ENCODE measurements around the gene ZFYVE19. TPM values are rescaled to one million over a fixed set of nuclear protein-coding genes. Genes with fewer than 3 reads are reported as not detected.

Gene ZFYVE19
- total and polyA plus RNA-seq, 2 donors (not counting 3 experiments of a cell fraction or from before 2014, with no cell fraction given), result 29.7 to 47.2 TPM

DNA sequence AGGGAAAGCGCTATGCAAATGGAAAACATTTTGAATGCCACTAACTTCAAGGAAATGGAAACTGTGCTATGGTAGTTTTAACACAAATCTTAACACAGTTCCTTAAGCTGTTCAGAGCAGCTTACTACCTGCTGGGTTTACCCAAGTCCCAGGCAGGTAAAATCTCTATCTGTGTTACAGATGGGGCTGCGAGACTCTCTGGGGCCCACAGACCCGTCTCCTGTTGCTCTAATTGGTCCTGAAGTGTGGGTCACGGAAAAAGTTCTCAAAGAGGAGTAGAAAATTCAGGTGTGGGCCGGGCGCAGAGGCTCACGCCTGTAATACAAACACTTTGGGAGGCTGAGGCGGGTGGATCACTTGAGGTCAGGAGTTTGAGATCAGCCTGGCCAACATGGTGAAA is 16.9 kb upstream of the ZFYVE19 start:
- Histone ChIP-seq H3K36me3 (ENCODE audit: control insufficient read depth in 2 of 2, extremely low read depth in 1 of 2, insufficient read depth in 2 of 2, low read length in 2 of 2) (no peaks in the 10 kb centered on the region), H4K20me1 (replicated peaks; ENCODE audit: control insufficient read depth, extremely low read depth, insufficient read depth, low read length) (no peaks in the 10 kb centered on the region), H3K9ac (replicated peaks; ENCODE audit: extremely low read depth, insufficient read depth, low read length) (no peak overlapping the region), H3K27ac (ENCODE audit: insufficient read depth, low read depth, low read length) (no peak overlapping the region), H3K4me2 (ENCODE audit: insufficient read depth, low read length) (no peak overlapping the region), H3K79me2 (ENCODE audit: control insufficient read depth, insufficient read depth, low read length) (peaks cover 23% of the 10 kb centered on the region), H2AFZ (ENCODE audit: low read depth, low read length) (no peak overlapping the region), H3K27me3 (ENCODE audit: control insufficient read depth in 2 of 2, insufficient read depth in 2 of 2, low read length in 2 of 2) (no peaks in the 10 kb centered on the region), H3K4me3 (replicated peaks in 1 of 3; ENCODE audit: insufficient read depth in 1 of 3, low read depth in 1 of 3, low read length in 3 of 3) (no peak overlapping the region), H3K9me1 (replicated peaks; ENCODE audit: control insufficient read depth, extremely low read depth, insufficient read depth, low read length) (no peaks in the 10 kb centered on the region), H3K9me3 (replicated peaks; ENCODE audit: control insufficient read depth, insufficient read depth, low read length) (no peaks in the 10 kb centered on the region), H3K4me1 (ENCODE audit: control insufficient read depth, extremely low read depth, insufficient read depth, low read length) (peaks cover 41% of the 10 kb centered on the region)
- dilution Hi-C loops (cut with MboI; ENCODE audit: extremely low pct_ligation_motif_present, low sequenced_read_pairs), result no loop called here
- DNase-seq (ENCODE audit: low read depth, low spot score) (no peak), FAIRE-seq (no peak)
- BruUV-seq (replicated peaks), result no TSS peak
- CTCF ChIA-PET, result interaction anchor here (1.4 to 2.4 kb wide), 2 partner anchors 7 to 200 kb away, joined by 4 to 8 read pairs; no protein-coding TSS in a partner anchor
- intact Hi-C loops (cut with micrococcal nuclease), result loop anchor here (5.0 kb wide), 1 partner anchor 102 kb away; the partner anchor contains the start of gene VPS18
- POLR2A ChIA-PET, result no interaction called here
- TF ChIP-seq GATA2 (IDR thresholded peaks at IDR 0.05; ENCODE audit: insufficient read depth, insufficient read length, low read depth, low read length) (no peak), MYC (IDR thresholded peaks at IDR 0.05; ENCODE audit: low read depth, low read length) (no peak), POLR2A (IDR thresholded peaks at IDR 0.05; ENCODE audit: low read depth, low read length) (no peak), EZH2 (IDR thresholded peaks at IDR 0.05; ENCODE audit: borderline replicate concordance, low read depth, low read length, severe bottlenecking) (no peak), POLR2AphosphoS5 (IDR thresholded peaks at IDR 0.05; ENCODE audit: insufficient read depth, low read depth, low read length) (no peak), FOS (IDR thresholded peaks at IDR 0.05; ENCODE audit: borderline replicate concordance, insufficient read depth, low read length) (no peak), JUN (IDR thresholded peaks at IDR 0.05; ENCODE audit: borderline replicate concordance, insufficient read depth, insufficient read length, low read depth) (no peak)
- TF ChIP-seq, protein P1, sequence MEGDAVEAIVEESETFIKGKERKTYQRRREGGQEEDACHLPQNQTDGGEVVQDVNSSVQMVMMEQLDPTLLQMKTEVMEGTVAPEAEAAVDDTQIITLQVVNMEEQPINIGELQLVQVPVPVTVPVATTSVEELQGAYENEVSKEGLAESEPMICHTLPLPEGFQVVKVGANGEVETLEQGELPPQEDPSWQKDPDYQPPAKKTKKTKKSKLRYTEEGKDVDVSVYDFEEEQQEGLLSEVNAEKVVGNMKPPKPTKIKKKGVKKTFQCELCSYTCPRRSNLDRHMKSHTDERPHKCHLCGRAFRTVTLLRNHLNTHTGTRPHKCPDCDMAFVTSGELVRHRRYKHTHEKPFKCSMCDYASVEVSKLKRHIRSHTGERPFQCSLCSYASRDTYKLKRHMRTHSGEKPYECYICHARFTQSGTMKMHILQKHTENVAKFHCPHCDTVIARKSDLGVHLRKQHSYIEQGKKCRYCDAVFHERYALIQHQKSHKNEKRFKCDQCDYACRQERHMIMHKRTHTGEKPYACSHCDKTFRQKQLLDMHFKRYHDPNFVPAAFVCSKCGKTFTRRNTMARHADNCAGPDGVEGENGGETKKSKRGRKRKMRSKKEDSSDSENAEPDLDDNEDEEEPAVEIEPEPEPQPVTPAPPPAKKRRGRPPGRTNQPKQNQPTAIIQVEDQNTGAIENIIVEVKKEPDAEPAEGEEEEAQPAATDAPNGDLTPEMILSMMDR (IDR thresholded peaks at IDR 0.05; ENCODE audit: extremely low read depth in 1 of 2, insufficient read depth in 1 of 2, low read depth in 1 of 2, low read length in 2 of 2), result no peak
- TF ChIP-seq, protein P2, sequence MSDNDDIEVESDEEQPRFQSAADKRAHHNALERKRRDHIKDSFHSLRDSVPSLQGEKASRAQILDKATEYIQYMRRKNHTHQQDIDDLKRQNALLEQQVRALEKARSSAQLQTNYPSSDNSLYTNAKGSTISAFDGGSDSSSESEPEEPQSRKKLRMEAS (IDR thresholded peaks at IDR 0.05; ENCODE audit: insufficient read depth, insufficient read length), result no peak

All from endothelial cell of umbilical vein (primary cell).